ENCODE measurements around the gene MLANA.

Gene MLANA

GRCh38 chr9:5869315-5870019, 21.2 kb upstream of the MLANA start:
- TF ChIP-seq ZFX (IDR thresholded peaks at IDR 0.05; ENCODE audit: borderline replicate concordance) (no peak), CTCF (IDR thresholded peaks at IDR 0.05) (peak; percentile 39)
- H3K27ac ChIP-seq, result no peak overlapping the region

- TF ChIP-seq ZFX (IDR thresholded peaks at IDR 0.05; ENCODE audit: borderline replicate concordance) (no peak), CTCF (IDR thresholded peaks at IDR 0.05) (0 out of 2 replicates have a peak, but pooled peaks have one; percentile 18)
- no peak overlapping the region for H3K27ac ChIP-seq
Measured at GRCh38 chr9:5870020-5870339, 20.7 kb upstream of the MLANA start.

- TF ChIP-seq ZFX (IDR thresholded peaks at IDR 0.05; ENCODE audit: borderline replicate concordance), result no peak
- no peak for TF ChIP-seq CTCF (IDR thresholded peaks at IDR 0.05)
- H3K27ac ChIP-seq, result no peak overlapping the region
Measured at GRCh38 chr9:5870691-5871090, 20.0 kb upstream of the MLANA start.

- no peak overlapping the region for H3K27ac ChIP-seq
- TF ChIP-seq CTCF (IDR thresholded peaks at IDR 0.05) (no peak), ZFX (IDR thresholded peaks at IDR 0.05; ENCODE audit: borderline replicate concordance) (no peak)
Measured at GRCh38 chr9:5871785-5872184, 18.9 kb upstream of the MLANA start.

- TF ChIP-seq ZFX (IDR thresholded peaks at IDR 0.05; ENCODE audit: borderline replicate concordance) (no peak), CTCF (IDR thresholded peaks at IDR 0.05) (no peak)
- no peak overlapping the region for H3K27ac ChIP-seq
Measured at GRCh38 chr9:5872511-5872910, 18.2 kb upstream of the MLANA start.

- no peak for TF ChIP-seq CTCF (IDR thresholded peaks at IDR 0.05)
- TF ChIP-seq ZFX (IDR thresholded peaks at IDR 0.05; ENCODE audit: borderline replicate concordance), result no peak
- no peak overlapping the region for H3K27ac ChIP-seq
Measured at GRCh38 chr9:5873439-5873838, 17.2 kb upstream of the MLANA start.

- TF ChIP-seq ZFX (IDR thresholded peaks at IDR 0.05; ENCODE audit: borderline replicate concordance), result no peak
- no peak for TF ChIP-seq CTCF (IDR thresholded peaks at IDR 0.05)
- H3K27ac ChIP-seq, result no peak overlapping the region
Measured at GRCh38 chr9:5874048-5874447, 16.6 kb upstream of the MLANA start.
